ENCODE results near the gene TBC1D3B.
"Not testable (repeated sequence)": the region's sequence is repeated elsewhere in the genome, so short reads cannot be mapped to it uniquely, and the experiment has no call there.

TBC1D3B gene

DNA sequence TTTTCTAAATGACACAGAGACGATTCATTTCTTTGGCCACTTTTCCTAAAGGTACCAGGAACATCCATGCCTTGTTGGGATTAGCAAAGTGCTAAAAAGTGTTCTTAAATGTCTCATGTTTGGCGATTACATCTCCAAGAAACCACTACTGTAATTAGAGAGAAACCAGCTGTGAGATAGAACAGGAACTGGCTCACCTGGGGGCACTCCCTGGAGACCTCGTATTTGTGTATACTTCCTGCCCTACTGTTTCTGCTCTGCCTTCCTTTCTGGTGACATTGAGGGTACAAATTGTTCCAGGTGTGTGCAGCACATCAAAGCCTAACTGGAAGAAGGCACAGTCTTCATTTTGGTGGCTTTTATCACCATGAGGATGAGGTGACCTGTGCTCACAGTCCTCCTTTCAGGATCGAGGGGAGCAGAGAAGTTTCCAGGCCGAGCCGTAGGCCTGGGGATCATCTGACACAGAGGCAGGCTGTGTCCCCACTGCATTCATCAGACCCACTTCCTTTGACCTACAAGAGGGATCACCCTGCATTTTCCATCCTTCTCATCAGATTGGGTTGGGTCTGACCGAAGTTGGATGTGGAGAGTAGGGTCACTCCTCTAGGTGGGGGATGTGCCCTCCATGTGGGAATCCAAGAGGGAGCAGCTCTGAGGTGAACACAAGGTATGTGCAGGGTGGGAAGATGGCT lies 49.1 kb downstream of the TBC1D3B start:
- Histone ChIP-seq H3K27me3 (peaks cover 0 to 14% of the 10 kb centered on the region in 2 donors), H3K9me3 (peaks cover 0 to 10% (median 0%) of the 10 kb centered on the region in 3 donors), H3K27ac (no peak overlapping the region), H3K36me3 (no peaks in the 10 kb centered on the region), H3K4me1 (no peaks in the 10 kb centered on the region), H3K4me3 (no peak overlapping the region)
- intact Hi-C loops (cut with DNase I; ENCODE audit: low total_unique reads), result no loop called here
- TF ChIP-seq, protein P1, sequence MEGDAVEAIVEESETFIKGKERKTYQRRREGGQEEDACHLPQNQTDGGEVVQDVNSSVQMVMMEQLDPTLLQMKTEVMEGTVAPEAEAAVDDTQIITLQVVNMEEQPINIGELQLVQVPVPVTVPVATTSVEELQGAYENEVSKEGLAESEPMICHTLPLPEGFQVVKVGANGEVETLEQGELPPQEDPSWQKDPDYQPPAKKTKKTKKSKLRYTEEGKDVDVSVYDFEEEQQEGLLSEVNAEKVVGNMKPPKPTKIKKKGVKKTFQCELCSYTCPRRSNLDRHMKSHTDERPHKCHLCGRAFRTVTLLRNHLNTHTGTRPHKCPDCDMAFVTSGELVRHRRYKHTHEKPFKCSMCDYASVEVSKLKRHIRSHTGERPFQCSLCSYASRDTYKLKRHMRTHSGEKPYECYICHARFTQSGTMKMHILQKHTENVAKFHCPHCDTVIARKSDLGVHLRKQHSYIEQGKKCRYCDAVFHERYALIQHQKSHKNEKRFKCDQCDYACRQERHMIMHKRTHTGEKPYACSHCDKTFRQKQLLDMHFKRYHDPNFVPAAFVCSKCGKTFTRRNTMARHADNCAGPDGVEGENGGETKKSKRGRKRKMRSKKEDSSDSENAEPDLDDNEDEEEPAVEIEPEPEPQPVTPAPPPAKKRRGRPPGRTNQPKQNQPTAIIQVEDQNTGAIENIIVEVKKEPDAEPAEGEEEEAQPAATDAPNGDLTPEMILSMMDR (IDR thresholded peaks at IDR 0.05), result no peak
- DNase-seq, result no peak

- Histone ChIP-seq H3K9me3 (peaks cover 0 to 10% (median 0%) of the 10 kb centered on the region in 3 donors), H3K4me1 (no peaks in the 10 kb centered on the region), H3K36me3 (no peaks in the 10 kb centered on the region), H3K27me3 (peaks cover 0 to 14% of the 10 kb centered on the region in 2 donors), H3K27ac (no peak overlapping the region), H3K4me3 (no peak overlapping the region)
- intact Hi-C loops (cut with DNase I; ENCODE audit: low total_unique reads), result no loop called here
- no peak for DNase-seq
- TF ChIP-seq, protein P1 (IDR thresholded peaks at IDR 0.05), result no peak
Measured at GRCh38 chr17:36124879-36125824, 51.3 kb downstream of the TBC1D3B start.

GRCh38 chr17:36123431-36123830 lies 53.0 kb downstream of the TBC1D3B start:
- Histone ChIP-seq H3K36me3 (no peaks in the 10 kb centered on the region), H3K27ac (no peak overlapping the region), H3K9me3 (peaks cover 0 to 10% (median 0%) of the 10 kb centered on the region in 3 donors), H3K27me3 (peaks cover 0 to 18% of the 10 kb centered on the region in 2 donors), H3K4me3 (no peak overlapping the region), H3K4me1 (no peaks in the 10 kb centered on the region)
- intact Hi-C loops (cut with DNase I; ENCODE audit: low total_unique reads), result no loop called here
- TF ChIP-seq, protein P1 (IDR thresholded peaks at IDR 0.05), result no peak
- no peak for DNase-seq

GRCh38 chr17:36121099-36121498 lies 55.3 kb downstream of the TBC1D3B start:
- H3K36me3 ChIP-seq; H3K27ac ChIP-seq; H3K4me1 ChIP-seq; DNase-seq; intact Hi-C loops (cut with DNase I; ENCODE audit: low total_unique reads); H3K4me3 ChIP-seq: not testable (repeated sequence)
- H3K9me3 ChIP-seq, result peaks cover 0 to 10% (median 0%) of the 10 kb centered on the region in 3 donors
- peaks cover 0 to 16% of the 10 kb centered on the region in 2 donors for H3K27me3 ChIP-seq

DNA sequence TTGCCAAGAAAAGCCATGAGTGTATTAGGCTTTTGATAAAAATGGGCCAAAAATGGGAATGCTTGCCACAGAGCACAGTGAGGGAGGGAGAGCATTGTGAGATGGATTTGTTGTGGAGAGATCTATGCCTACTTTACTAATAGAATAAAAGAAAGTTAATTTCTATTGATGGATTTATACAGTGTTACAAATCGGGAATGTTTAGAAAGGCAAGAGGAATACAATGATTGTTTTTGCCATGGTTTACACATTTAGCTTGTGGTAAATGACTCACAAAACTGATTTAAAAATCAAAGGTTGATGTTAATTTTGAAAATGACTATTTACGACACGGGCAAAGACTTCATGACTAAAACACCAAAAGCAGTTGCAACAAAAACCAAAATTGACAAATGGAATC lies 56.2 kb downstream of the TBC1D3B start:
- no peaks in the 10 kb centered on the region for H3K4me1 ChIP-seq
- no peaks in the 10 kb centered on the region for H3K36me3 ChIP-seq
- H3K27ac ChIP-seq, result no peak overlapping the region
- no peak overlapping the region for H3K4me3 ChIP-seq
- intact Hi-C loops (cut with DNase I; ENCODE audit: low total_unique reads), result no loop called here
- TF ChIP-seq, protein P1 (IDR thresholded peaks at IDR 0.05), result no peak
- no peak for DNase-seq
- peaks cover 0 to 6% (median 0%) of the 10 kb centered on the region in 3 donors for H3K9me3 ChIP-seq
- peaks cover 0 to 12% of the 10 kb centered on the region in 2 donors for H3K27me3 ChIP-seq
